Aorta (tissue), 5 donors: ENCODE results near the gene NOTCH2NLA. TPM values are rescaled to one million over a fixed set of nuclear protein-coding genes. Genes with fewer than 3 reads are reported as not detected.
"Not testable (repeated sequence)": the region's sequence is repeated elsewhere in the genome, so short reads cannot be mapped to it uniquely, and the experiment has no call there.

ENCODE experiments used
- ATAC-seq: fragments of 200-7000 bp; cut with Tn5 transposase; one replicate; pipeline ENCODE4 v1.9.1; 2022; ENCODE audit warnings: moderate library complexity; ENCODE audit not compliant: low FRiP score
- DNase-seq, 2 donors: peaks; one replicate each; pipeline ENCODE4 v3.0.0-alpha.2; 2020
- H3K27ac ChIP-seq, 2 donors: one replicate each; pipeline ENCODE4 v1.5.1; 2013; ENCODE audit warnings: low read length in 2 of 2, mild to moderate bottlenecking in 2 of 2, moderate library complexity in 2 of 2, control low read depth in 1 of 2, inconsistent platforms in 1 of 2, low read depth in 1 of 2
- H3K27me3 ChIP-seq, 2 donors: one replicate each; pipeline ENCODE4 v1.6.1; 2013; ENCODE audit warnings: control low read depth in 1 of 2, low read length in 1 of 2, mild to moderate bottlenecking in 1 of 2, moderate library complexity in 1 of 2; ENCODE audit not compliant: insufficient read depth in 2 of 2, control insufficient read depth in 1 of 2
- H3K36me3 ChIP-seq, 2 donors: one replicate each; pipeline ENCODE4 v1.6.1; 2013; ENCODE audit warnings: control low read depth in 1 of 2, low read length in 1 of 2, mild to moderate bottlenecking in 1 of 2; ENCODE audit not compliant: insufficient read depth in 2 of 2, control insufficient read depth in 1 of 2
- H3K4me1 ChIP-seq, 2 donors: one replicate each; pipeline ENCODE4 v1.6.1; 2013; ENCODE audit warnings: low read length in 2 of 2, control low read depth in 1 of 2, mild to moderate bottlenecking in 1 of 2, moderate library complexity in 1 of 2; ENCODE audit not compliant: insufficient read depth in 2 of 2, control insufficient read depth in 1 of 2
- H3K4me3 ChIP-seq, 2 donors: one replicate each; pipeline ENCODE4 v1.5.1; 2013; ENCODE audit warnings: low read length in 2 of 2, control low read depth in 1 of 2, mild to moderate bottlenecking in 1 of 2
- H3K9me3 ChIP-seq: one replicate; pipeline ENCODE4 v1.6.1; 2013; ENCODE audit warnings: mild to moderate bottlenecking, low read length; ENCODE audit not compliant: control insufficient read depth
- WGBS, 2 donors: extraction: QIAGEN DNeasy Blood & Tissue Kit; methylation state at CpG; one replicate each; pipeline ENCODE4 v1.1.7; 2013; 5-methylcytosine and 5-hydroxymethylcytosine counted together
- intact Hi-C, 2 donors: fragments of 100-400 bp; cut with DNase I; formaldehyde crosslinking; loops; one replicate each; pipeline versions ENCODE4 v1.14.2 to v1.15.0; 2022
- polyA plus RNA-seq, 2 donors: library from polyadenylated mRNA; stranded (reverse); fragments of 200-250 nt; gene quantifications; one replicate each; pipeline ENCODE4 v1.2.3, GENCODE V29; 2013
- total RNA-seq, 2 donors: library from RNA; stranded (reverse); fragmentation: NEBNext Ultra II Directional; extraction: Animal tissue kit (Norgen Biotek cat#: 25700); gene quantifications; one replicate each; pipeline ENCODE4 v1.2.1, GENCODE V29; 2021
- donor health status: healthy with polysubstance abuse.
- donor health status: Bipolar disorder and iron deficiency.
- donor health status: DM: no; HTN: no; CAD: no.
- donor health status: DM: no; HTN: no; CAD: no.
- donor health status: DM: yes; HTN: yes; CAD: no.

NOTCH2NLA gene
- total and polyA plus RNA-seq, 4 donors: 15.9 to 106 (median 62.3) TPM

DNA sequence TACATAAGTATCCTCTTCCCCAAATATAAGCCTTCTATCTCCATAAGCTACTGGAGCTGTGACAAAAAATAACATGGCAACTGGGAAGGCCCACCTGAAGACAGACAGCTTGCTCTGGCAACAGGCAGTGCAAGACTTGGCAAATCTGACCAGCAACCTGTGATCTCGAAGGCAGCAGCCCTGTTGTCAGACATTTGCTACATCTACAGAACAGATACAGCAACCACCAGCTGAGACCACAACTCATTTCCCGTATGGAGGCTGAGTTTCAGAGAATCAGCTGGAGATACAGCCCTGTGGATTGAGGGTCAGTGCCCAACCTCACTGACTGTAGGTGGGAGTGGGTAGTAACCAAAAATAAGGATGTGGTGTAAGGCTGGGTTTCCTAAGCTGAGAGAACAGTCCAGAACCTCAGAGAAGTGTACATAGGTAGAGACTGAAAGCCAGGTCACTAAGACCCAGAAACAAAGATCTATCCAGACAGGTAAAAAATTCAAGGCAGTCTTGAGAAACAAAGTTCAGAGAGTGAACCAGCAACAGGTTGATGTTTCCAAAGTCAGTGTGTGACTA, 37.4 kb upstream of the NOTCH2NLA start:
- H3K27me3 ChIP-seq, H3K4me1 ChIP-seq, H3K4me3 ChIP-seq, intact Hi-C loops, ATAC-seq, H3K27ac ChIP-seq, DNase-seq, H3K36me3 ChIP-seq, H3K9me3 ChIP-seq: not testable (repeated sequence)
- WGBS, 2 donors: no CpG with 5 or more reads among the region's 2 CpGs

DNA sequence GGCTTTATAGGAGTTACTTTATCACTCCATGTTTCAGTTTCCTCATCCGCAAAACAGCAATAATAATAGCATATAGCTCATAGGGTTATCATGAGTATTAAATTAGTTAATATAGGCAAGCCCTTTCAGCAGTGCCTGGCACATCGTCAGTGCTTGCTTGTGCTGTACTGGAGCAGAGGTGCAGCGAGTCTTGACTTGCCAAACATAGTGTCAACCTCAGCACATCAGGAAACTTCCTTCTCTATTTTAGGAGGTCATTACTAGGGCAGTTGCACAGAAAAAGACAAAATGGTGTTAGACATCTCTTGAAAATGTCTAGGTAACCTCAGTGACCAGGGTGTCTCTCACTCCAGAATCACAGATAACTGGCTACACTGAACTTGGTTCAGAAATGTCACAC, 35.9 kb upstream of the NOTCH2NLA start:
- H3K4me1 ChIP-seq, H3K4me3 ChIP-seq, H3K36me3 ChIP-seq, intact Hi-C loops, H3K27me3 ChIP-seq, H3K27ac ChIP-seq, DNase-seq, H3K9me3 ChIP-seq, ATAC-seq: not testable (repeated sequence)
- WGBS, 2 donors: no CpG with 5 or more reads among the region's 3 CpGs

DNA sequence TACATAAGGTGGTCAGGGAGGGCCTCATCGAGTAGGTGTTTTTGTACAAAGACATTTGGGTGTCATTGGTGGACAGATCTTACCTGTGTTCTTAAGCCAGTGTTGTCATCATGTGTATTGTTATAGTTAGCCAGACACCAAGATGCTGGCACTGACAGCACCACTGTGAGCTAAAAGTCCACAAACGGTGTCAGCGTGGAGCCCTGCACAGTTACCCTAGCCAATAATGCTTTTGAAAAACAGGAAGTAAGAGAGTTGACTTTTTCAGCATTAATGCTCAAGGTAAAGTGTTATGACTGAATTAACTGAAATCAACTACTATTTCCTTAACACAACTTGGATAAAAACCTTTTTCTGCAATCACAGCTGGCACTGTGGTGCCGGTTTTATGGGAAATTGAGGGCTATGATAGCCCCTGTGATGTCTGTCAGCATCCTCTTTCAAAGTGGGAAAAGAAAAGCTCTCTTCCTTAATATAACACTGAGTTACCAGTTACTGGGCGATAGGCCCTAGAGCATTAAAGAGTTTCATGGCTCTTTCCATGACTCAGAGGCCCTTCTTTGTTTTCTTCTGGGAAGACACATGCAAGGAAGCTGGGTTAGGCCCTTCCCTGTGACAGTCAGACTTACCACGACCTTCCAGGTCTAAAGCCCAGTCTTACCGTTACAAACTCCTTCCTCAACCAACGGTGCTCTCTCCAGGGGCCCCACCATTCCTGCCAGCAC, 31.3 kb upstream of the NOTCH2NLA start:
- H3K4me1 ChIP-seq, H3K27ac ChIP-seq, H3K36me3 ChIP-seq, H3K9me3 ChIP-seq, ATAC-seq, H3K4me3 ChIP-seq, DNase-seq, intact Hi-C loops, H3K27me3 ChIP-seq: not testable (repeated sequence)
- no CpG with 5 or more reads among the region's 8 CpGs for WGBS, 2 donors

DNA sequence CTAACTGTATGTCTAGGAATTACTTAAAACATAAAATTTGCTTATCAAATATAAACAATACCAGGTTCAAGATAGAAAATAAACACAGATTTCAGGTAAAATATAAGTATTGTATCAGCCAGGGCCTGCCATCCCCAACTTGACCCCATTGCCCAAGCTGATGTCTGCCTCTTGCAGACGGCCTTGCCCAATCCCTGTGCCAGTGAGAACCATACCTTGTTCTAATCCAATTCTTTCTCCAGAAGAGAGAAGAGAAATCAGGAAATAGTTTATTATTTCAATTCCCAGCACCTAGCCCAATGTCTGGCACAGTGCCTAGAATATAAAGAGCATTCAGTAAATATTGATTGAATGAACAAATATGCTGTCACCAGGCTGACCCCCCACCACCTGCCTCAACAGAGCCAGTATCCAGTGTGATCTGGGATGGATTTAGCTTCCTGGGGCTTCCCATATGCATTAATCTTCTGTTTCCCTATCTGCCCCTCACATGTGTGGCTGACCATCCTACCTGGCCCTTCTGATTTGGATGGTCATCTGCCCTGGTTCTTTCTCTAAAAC, 29.3 kb upstream of the NOTCH2NLA start:
- intact Hi-C loops, ATAC-seq, H3K4me3 ChIP-seq, H3K9me3 ChIP-seq, H3K36me3 ChIP-seq, H3K4me1 ChIP-seq, H3K27ac ChIP-seq, DNase-seq, H3K27me3 ChIP-seq: not testable (repeated sequence)
- no CpG with 5 or more reads among the region's 1 CpG for WGBS, 2 donors

DNA sequence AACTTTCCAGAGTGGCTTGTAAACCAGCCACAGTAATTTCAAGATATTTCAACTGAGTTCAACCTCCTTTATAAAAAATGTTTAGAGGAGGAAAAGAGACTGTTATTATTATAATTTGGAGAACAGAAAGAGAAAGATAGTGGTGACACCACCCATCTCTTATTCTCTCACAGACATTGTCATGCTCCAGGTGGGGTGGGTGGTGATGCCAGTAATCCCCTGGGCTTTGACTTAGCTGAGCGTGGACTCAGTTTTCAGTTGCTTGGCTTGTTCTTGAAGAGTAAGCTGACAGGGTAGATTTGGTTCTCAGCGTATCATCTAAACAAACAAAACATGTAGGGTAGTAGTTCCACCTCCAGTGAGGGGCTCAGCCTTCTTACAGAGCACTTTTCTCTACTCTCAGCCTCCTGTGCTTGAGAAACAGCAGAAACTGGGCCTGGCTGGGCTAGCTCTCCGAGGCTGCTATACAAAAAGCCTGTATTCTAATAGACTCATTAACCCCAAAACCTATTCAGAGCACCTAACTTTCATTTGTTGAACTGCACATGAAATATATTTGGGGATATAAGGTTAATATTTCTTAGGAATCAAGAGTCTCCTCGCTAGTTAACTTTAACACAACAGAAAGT, 25.9 kb upstream of the NOTCH2NLA start:
- H3K36me3 ChIP-seq, H3K4me1 ChIP-seq, ATAC-seq, DNase-seq, intact Hi-C loops, H3K4me3 ChIP-seq, H3K27ac ChIP-seq, H3K9me3 ChIP-seq, H3K27me3 ChIP-seq: not testable (repeated sequence)
- 75 to 91% methylated on average over 1 of the region's 4 CpGs for WGBS, 2 donors

DNA sequence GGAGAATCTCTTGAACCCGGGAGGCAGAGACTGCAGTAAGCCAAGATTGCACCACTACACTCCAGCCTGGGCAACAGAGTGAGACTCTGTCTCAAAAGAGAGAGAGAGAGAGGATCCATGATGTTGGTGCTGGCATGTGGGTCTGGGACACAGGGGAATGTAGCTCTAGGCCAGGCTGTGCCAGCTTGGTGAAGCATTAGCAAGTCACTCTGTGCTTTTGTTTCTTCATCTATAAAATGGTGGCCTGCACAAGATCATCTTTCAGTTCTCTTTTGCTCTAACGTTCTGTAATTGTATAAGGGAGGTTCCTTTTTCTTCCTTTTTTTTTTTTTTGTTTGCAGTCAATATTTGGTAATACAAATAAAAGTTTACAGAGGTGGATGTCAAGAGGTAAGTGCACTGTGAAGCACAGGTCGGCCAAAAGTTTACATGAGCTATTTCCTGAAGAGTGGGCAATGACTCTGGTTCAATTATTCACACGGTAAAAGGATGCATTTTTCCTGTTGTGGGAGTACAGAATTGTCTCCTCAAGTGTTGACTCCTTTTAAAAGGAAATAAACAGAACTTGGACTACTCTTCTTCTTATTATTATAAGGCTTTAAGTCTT, 24.5 kb upstream of the NOTCH2NLA start:
- WGBS, 2 donors: 71% methylated on average over 1 of the region's 4 CpGs; no CpG with 5 or more reads in 1 of the 2 donors
- intact Hi-C loops: not testable (repeated sequence)

DNA sequence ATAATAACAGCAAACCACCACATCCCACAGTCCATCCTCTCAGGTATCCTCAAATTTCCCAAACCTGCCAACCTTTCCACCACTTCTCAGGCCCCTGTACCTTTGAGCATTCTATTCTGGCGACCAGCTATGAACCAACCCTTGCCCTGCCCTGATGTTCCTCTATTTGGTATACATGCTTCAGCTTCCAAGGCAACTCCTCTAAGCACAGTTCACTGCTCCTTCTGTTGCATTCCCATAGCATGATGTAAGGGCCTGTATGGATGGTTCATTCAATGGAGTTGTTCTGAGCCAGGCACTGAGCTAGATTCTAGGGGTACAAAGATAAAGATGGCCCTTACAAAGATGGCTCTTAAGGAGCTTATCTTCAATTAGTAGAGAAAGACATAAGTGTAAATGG, 22.7 kb upstream of the NOTCH2NLA start:
- H3K27ac ChIP-seq, H3K4me1 ChIP-seq, H3K9me3 ChIP-seq, intact Hi-C loops, DNase-seq, H3K27me3 ChIP-seq, H3K36me3 ChIP-seq, H3K4me3 ChIP-seq, ATAC-seq: not testable (repeated sequence)
- WGBS, 2 donors: no CpG with 5 or more reads among the region's 1 CpG

More for the DNA sequence above, 24.5 kb upstream of the NOTCH2NLA start:
- not testable (repeated sequence) for H3K27ac ChIP-seq, H3K4me3 ChIP-seq, DNase-seq, H3K9me3 ChIP-seq, ATAC-seq, H3K36me3 ChIP-seq, H3K4me1 ChIP-seq, H3K27me3 ChIP-seq

DNA sequence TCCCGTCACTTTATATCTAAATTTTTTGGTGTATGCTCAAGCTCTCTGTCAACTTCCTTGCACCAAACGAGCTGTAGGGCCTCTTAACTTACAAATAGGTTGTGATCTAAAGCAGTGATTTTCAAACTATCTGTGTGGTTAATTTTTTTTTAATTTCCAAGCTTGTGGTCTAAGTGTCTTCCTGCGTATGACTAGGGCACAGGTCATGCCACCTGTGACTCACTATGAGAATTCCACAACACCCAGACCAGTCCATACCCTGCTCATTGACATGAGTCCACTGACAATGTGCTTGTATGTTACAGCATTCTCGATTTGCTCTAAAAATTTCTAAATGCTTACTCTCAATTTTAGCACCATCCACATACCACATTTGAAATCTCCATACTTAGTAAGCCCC, 19.8 kb upstream of the NOTCH2NLA start:
- intact Hi-C loops, H3K27me3 ChIP-seq, H3K4me1 ChIP-seq, H3K9me3 ChIP-seq, ATAC-seq, DNase-seq, H3K27ac ChIP-seq, H3K4me3 ChIP-seq, H3K36me3 ChIP-seq: not testable (repeated sequence)
- 88% methylated on average over 1 of the region's 4 CpGs; no CpG with 5 or more reads in 1 of the 2 donors for WGBS, 2 donors
